Left renal pelvis (tissue), 4 donors: ENCODE results near the gene TKT. TPM values are rescaled to one million over a fixed set of nuclear protein-coding genes. Genes with fewer than 3 reads are reported as not detected.

Experiments used
- DNase-seq, 4 donors: peaks; one replicate each; pipeline ENCODE4 v3.0.0-alpha.2; 2013; ENCODE audit warnings: low read depth in 4 of 4, low spot score in 3 of 4
- polyA plus RNA-seq, 4 donors: library from polyadenylated mRNA; unstranded; fragments of 120-200 nt; gene quantifications; one replicate each; pipeline ENCODE4 v1.2.1, GENCODE V29; 2013; ENCODE audit not compliant: insufficient read length in 4 of 4

Gene TKT
- polyA plus RNA-seq, 4 donors = 89.4 to 116 (median 95.2) TPM

GRCh38 chr3:53183514-53183913, 72.3 kb downstream of the TKT start:
- no peak for DNase-seq

- DNase-seq = no peak
Measured at GRCh38 chr3:53182764-53183355, 73.0 kb downstream of the TKT start.

- no peak for DNase-seq
Measured at GRCh38 chr3:53181528-53181927, 74.3 kb downstream of the TKT start.

GRCh38 chr3:53181024-53181371, 74.8 kb downstream of the TKT start:
- no peak for DNase-seq

- DNase-seq = no peak
Measured at GRCh38 chr3:53180305-53181023, 75.4 kb downstream of the TKT start.

GRCh38 chr3:53179580-53179979, 76.2 kb downstream of the TKT start:
- DNase-seq = no peak

GRCh38 chr3:53178246-53178645, 77.6 kb downstream of the TKT start:
- no peak for DNase-seq

- no peak for DNase-seq
Measured at GRCh38 chr3:53175613-53176540, 79.9 kb downstream of the TKT start.

Other genes with a start within 250 kb of the TKT start
- gene SFMBT1, start 209.9 kb downstream of the TKT start, polyA plus RNA-seq = 10 to 100 TPM in 2 of 4 donors, 1 to 10 TPM in 2; 7.7 to 10.9 (median 10.0) TPM
- 10 to 100 TPM; 19.3 to 30.3 (median 25.6) TPM for gene RFT1, start 125.6 kb downstream of the TKT start, polyA plus RNA-seq
- 10 to 100 TPM in 3 of 4 donors, 1 to 10 TPM in 1; 9.2 to 25.8 (median 20.1) TPM for gene PRKCD, start 94.8 kb downstream of the TKT start, polyA plus RNA-seq
- 10 to 100 TPM; 28.2 to 35.0 (median 30.7) TPM for gene DCP1A, start 91.5 kb upstream of the TKT start, polyA plus RNA-seq
- 10 to 100 TPM in 3 of 4 donors, 1 to 10 TPM in 1; 5.7 to 14.3 (median 12.2) TPM for gene CACNA1D, start 238.6 kb upstream of the TKT start, polyA plus RNA-seq